RWPE2 (cell line): ENCODE measurements around the gene ASB12.
"Not testable (repeated sequence)": the region's sequence is repeated elsewhere in the genome, so short reads cannot be mapped to it uniquely, and the experiment has no call there.

Experiments used
- ATAC-seq: fragments of 200-7000 bp; cut with Tn5 transposase; 3 replicates; pipeline ENCODE4 v1.9.1; 2021; ENCODE audit warnings: low read depth
- DNase-seq: peaks from one replicate; pipeline ENCODE4 v3.0.0-alpha.2; 2020; ENCODE audit warnings: low spot score
- H3K27ac ChIP-seq: fragments of 450-650 bp; 2 replicates; pipeline ENCODE4 v1.5.1; 2017; ENCODE audit warnings: mild to moderate bottlenecking; ENCODE audit not compliant: poor library complexity, severe bottlenecking
- H3K27me3 ChIP-seq: fragments of 250-450 bp; sonication (Bioruptor Pico); 2 replicates; pipeline ENCODE4 v1.5.1; 2021; ENCODE audit warnings: mild to moderate bottlenecking, moderate library complexity; ENCODE audit not compliant: insufficient read depth, poor library complexity, severe bottlenecking
- H3K36me3 ChIP-seq: fragments of 250-450 bp; sonication (Bioruptor Pico); 2 replicates; pipeline ENCODE4 v1.5.1; 2020; ENCODE audit warnings: low read depth, mild to moderate bottlenecking, moderate library complexity
- H3K4me1 ChIP-seq: fragments of 250-450 bp; sonication (Bioruptor Pico); 2 replicates; pipeline ENCODE4 v1.5.1; 2021; ENCODE audit warnings: mild to moderate bottlenecking, moderate library complexity; ENCODE audit not compliant: insufficient read depth, poor library complexity, severe bottlenecking
- H3K4me3 ChIP-seq: fragments of 250-450 bp; sonication (Bioruptor Pico); 2 replicates; pipeline ENCODE4 v1.5.1; 2021; ENCODE audit warnings: mild to moderate bottlenecking, moderate library complexity; ENCODE audit not compliant: severe bottlenecking
- H3K9me3 ChIP-seq: fragments of 250-450 bp; sonication (Bioruptor Pico); 2 replicates; pipeline ENCODE4 v1.5.1; 2021; ENCODE audit warnings: mild to moderate bottlenecking, moderate library complexity; ENCODE audit not compliant: severe bottlenecking
- TF ChIP-seq, protein P1 (sequence below): fragments of 450-650 bp; IDR thresholded peaks from one replicate; pipeline ENCODE4 v1.5.1; 2017; ENCODE audit warnings: mild to moderate bottlenecking, moderate library complexity; ENCODE audit not compliant: poor library complexity, severe bottlenecking

Gene ASB12, protein sequence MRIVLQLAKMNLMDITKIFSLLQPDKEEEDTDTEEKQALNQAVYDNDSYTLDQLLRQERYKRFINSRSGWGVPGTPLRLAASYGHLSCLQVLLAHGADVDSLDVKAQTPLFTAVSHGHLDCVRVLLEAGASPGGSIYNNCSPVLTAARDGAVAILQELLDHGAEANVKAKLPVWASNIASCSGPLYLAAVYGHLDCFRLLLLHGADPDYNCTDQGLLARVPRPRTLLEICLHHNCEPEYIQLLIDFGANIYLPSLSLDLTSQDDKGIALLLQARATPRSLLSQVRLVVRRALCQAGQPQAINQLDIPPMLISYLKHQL

DNA sequence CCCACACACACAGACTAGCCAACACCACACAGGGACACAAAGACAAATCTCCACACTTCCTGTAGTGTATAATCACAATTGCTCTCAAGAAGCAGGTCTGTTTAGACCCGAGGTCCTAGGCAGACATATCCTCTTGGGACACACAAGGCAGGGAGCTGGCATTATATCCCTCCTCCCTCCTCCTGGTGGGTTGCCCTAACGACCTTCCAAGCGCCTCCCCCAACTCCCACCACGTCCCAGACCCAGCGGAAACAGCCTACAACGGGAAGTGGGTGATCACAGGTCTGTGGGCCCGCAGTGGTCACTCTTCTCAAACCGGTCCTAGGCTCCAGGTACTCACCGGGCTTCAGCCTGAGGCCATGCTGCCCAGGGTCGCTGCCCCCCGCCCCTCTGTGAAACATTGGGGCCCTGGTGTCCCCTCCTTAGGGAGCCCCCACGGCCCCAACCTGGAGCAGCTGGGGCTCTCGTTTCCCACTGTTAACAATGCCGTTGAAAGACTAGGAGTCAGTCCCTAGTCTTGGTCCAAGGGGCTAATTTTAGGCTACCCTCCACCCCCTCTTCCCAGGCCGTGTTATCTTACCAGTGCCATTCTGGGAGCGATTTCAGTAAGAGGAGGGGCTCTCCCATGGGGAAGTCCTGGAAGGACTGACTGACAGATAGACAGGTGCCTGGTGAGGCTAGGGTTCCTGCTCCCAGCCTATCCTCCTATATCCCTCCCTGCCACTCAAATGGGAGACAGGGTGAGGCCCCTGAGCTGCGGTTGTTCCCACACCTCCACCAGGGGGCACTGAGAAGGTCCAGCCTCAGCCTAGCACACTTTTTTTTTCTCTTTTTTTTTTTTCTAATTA lies at the start of gene ASB12:
Gene ASB12 (minus strand): TSS at position 485 of the 848 bp plus-strand sequence. CDS start 4,957 bp downstream, outside the sequence.
- Histone ChIP-seq H3K27me3 (no peaks in the 10 kb centered on the region), H3K9me3 (no peaks in the 10 kb centered on the region), H3K4me3 (no peak within 1 kb of the TSS), H3K36me3 (no peaks in the 10 kb centered on the region), H3K4me1 (no peaks in the 10 kb centered on the region), H3K27ac (no peak within 1 kb of the TSS)
- TF ChIP-seq, protein P1, sequence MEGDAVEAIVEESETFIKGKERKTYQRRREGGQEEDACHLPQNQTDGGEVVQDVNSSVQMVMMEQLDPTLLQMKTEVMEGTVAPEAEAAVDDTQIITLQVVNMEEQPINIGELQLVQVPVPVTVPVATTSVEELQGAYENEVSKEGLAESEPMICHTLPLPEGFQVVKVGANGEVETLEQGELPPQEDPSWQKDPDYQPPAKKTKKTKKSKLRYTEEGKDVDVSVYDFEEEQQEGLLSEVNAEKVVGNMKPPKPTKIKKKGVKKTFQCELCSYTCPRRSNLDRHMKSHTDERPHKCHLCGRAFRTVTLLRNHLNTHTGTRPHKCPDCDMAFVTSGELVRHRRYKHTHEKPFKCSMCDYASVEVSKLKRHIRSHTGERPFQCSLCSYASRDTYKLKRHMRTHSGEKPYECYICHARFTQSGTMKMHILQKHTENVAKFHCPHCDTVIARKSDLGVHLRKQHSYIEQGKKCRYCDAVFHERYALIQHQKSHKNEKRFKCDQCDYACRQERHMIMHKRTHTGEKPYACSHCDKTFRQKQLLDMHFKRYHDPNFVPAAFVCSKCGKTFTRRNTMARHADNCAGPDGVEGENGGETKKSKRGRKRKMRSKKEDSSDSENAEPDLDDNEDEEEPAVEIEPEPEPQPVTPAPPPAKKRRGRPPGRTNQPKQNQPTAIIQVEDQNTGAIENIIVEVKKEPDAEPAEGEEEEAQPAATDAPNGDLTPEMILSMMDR, result no peak
- DNase-seq (no peak), ATAC-seq (no peak)

DNA sequence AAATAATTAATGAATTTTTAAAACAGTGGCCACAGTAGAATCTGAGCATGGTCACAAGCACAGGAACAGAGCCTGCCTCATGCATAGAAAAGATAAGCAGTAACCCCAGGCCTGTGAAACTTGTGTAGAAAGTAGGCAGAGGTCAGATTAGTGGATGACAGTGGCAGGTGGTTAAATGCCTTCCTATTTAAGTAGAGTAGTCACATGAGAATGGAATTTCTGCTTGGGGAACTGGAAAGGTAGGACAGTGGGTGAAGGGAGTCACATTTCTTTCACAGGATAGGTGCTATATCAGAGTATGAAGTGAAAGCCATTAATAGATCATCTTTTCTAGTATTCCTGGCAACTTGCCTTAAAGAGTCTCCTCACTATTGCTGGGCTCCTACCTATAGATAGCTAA lies 34.9 kb upstream of the ASB12 start:
- no peaks in the 10 kb centered on the region for H3K27me3 ChIP-seq
- TF ChIP-seq, protein P1, result no peak
- H3K27ac ChIP-seq, result no peak overlapping the region
- no peak for DNase-seq
- no peak overlapping the region for H3K4me3 ChIP-seq
- no peaks in the 10 kb centered on the region for H3K4me1 ChIP-seq
- no peak for ATAC-seq
- no peaks in the 10 kb centered on the region for H3K36me3 ChIP-seq
- no peaks in the 10 kb centered on the region for H3K9me3 ChIP-seq

DNA sequence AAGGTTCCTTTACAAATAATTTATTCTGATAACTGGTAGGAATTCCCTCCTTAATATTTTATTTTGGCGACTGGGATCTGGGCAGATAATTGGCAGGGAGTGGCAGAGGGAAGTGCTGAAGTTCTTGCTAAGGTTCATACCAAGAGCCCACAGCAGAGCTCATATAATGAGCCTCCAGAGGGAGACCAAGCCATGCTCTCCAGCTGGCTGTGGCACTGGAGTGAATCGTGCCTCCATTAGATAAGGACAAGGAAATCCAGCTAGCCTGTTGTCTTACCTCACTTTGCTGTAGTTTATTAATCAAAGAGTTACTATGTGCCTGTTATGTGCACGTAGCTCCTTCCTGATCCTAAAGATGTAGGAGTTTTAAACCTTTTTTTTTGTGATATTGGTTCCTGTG lies 1.3 kb downstream of the ASB12 start:
- no peak overlapping the region for H3K4me3 ChIP-seq
- no peaks in the 10 kb centered on the region for H3K9me3 ChIP-seq
- TF ChIP-seq, protein P1, result no peak
- DNase-seq (no peak), ATAC-seq (no peak)
- no peaks in the 10 kb centered on the region for H3K36me3 ChIP-seq
- H3K4me1 ChIP-seq, result no peaks in the 10 kb centered on the region
- no peak overlapping the region for H3K27ac ChIP-seq
- no peaks in the 10 kb centered on the region for H3K27me3 ChIP-seq

DNA sequence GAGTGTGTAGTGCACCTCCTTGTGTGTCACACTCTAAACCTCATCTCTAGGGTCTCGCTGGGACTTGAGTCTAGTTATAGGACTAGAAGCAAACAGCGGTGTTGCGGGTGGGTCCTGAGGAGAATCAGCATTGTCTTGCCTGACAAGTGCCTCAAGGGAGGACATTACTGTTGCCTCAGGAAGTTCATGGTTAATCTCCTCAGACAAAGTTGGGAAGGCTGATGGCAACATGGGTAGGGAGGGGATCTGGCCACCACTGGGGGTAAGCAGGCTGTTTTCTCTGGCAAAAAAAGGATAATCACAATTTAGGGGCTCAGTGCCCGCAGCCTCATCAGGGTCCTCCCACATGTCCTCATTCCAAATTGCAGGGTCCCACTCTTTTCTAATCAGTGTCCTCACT lies 12.4 kb downstream of the ASB12 start:
- H3K4me3 ChIP-seq, result no peak overlapping the region
- TF ChIP-seq, protein P1, result no peak
- ATAC-seq, result no peak
- no peaks in the 10 kb centered on the region for H3K36me3 ChIP-seq
- no peaks in the 10 kb centered on the region for H3K27me3 ChIP-seq
- H3K9me3 ChIP-seq, result no peaks in the 10 kb centered on the region
- H3K27ac ChIP-seq, result no peak overlapping the region
- no peak for DNase-seq
- H3K4me1 ChIP-seq, result no peaks in the 10 kb centered on the region

DNA sequence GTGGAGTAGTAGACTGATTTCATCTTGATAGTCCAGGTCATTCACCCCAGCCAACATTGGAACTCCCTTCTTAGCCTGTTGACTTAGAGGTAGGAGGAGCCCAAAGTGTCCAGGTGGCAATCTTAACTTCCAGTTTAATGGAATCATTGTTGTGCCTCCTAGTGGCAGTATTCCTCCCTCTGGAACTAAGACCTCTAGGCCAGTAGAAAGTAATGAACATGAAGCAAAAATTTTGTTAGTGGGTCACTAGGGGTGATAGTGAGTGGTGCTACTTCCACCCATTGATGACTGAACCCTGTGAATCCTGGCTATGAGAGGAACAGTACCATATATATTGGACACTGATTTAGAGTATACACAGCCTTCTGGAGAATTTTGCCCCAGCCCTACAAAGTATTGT lies 16.4 kb downstream of the ASB12 start:
- H3K36me3 ChIP-seq, ATAC-seq, H3K27me3 ChIP-seq, H3K4me3 ChIP-seq, H3K27ac ChIP-seq, H3K4me1 ChIP-seq, DNase-seq, H3K9me3 ChIP-seq: not testable (repeated sequence)
